ENCODE measurements around the gene NHERF2.

DNA sequence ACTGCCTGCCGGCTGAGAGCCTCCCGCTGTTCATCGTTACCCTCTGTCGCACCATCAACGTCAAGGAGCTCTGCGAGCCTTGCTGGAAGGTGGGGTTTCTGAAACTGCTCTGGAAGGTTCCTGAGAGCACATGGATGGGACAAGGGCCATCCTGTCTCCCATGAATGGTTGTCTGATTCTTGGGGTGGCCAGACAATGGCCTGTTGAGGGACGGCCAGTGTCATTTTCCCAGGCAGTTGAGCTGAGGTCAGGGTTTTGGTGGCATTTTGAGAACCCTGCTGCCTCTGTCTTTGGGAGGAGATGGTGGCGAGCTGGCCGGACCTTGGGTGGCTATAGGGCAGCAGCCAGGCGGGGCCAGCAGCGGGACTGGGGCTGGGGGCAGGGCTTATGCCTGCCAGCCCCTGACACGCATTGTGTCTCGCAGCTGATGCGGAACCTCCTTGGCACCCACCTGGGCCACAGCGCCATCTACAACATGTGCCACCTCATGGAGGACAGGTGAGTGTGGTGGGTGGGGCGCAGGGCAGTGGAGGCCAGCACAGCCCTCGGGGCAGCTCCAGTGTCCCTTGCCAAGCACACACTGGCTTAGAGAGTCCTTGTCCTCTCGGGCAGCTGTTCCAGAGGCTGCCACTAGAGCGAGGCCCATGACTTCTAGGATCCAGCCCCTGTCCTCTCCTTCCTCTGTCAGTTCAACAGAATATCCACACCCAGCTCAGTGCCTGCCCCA is 30.1 kb downstream of the NHERF2 start:
- no peak; the same call in 1 of the 2 replicates for TF ChIP-seq RAD21 (IDR thresholded peaks at IDR 0.05; ENCODE audit: low read depth)
- peak; percentile 85 for TF ChIP-seq NFIC (IDR thresholded peaks at IDR 0.05)
- TF ChIP-seq EP300 (IDR thresholded peaks at IDR 0.05; ENCODE audit: borderline replicate concordance): peak; percentile 53; the same call in 1 of the 2 replicates

All from Ishikawa (cell line).